ENCODE results near the gene HDAC6. TPM values are rescaled to one million over a fixed set of nuclear protein-coding genes. Genes with fewer than 3 reads are reported as not detected.
"Not testable (repeated sequence)": the region's sequence is repeated elsewhere in the genome, so short reads cannot be mapped to it uniquely, and the experiment has no call there.

Gene HDAC6
- total RNA-seq, 4 donors from 2014 or later, result 26.8 to 64.0 (median 47.7) TPM

- Histone ChIP-seq H3K27me3 (no peaks in the 10 kb centered on the region), H3K27ac (replicated peaks in 1 of 4) (no peak overlapping the region), H3K4me1 (no peaks in the 10 kb centered on the region), H3K4me3 (no peak overlapping the region), H3K36me3 (no peaks in the 10 kb centered on the region), H3K9me3 (no peaks in the 10 kb centered on the region)
- DNase-seq (ENCODE audit: extremely low spot score), result no peak
- 68% methylated on average over 1 of the region's 1 CpG for WGBS
- intact Hi-C loops (cut with DNase I), result no loop called here
- TF ChIP-seq EP300 (IDR thresholded peaks at IDR 0.05) (no peak), CTCF (IDR thresholded peaks at IDR 0.05) (no peak), POLR2AphosphoS5 (IDR thresholded peaks at IDR 0.05) (no peak), POLR2A (IDR thresholded peaks at IDR 0.05; ENCODE audit: low read depth) (no peak)
Measured at GRCh38 chrX:48848847-48849246, 47.0 kb downstream of the HDAC6 start.

- intact Hi-C loops (cut with DNase I), result no loop called here
- Histone ChIP-seq H3K4me1 (no peaks in the 10 kb centered on the region), H3K9me3 (no peaks in the 10 kb centered on the region), H3K27me3 (no peaks in the 10 kb centered on the region), H3K4me3 (no peak overlapping the region), H3K36me3 (no peaks in the 10 kb centered on the region), H3K27ac (replicated peaks in 1 of 4) (no peak overlapping the region)
- WGBS, result 87% methylated on average over 6 of the region's 7 CpGs
- no peak for DNase-seq (ENCODE audit: extremely low spot score)
- no peak for TF ChIP-seq POLR2AphosphoS5 (IDR thresholded peaks at IDR 0.05)
- TF ChIP-seq CTCF (IDR thresholded peaks at IDR 0.05), result no peak
- no peak for TF ChIP-seq EP300 (IDR thresholded peaks at IDR 0.05)
- no peak for TF ChIP-seq POLR2A (IDR thresholded peaks at IDR 0.05; ENCODE audit: low read depth)
Measured at GRCh38 chrX:48852857-48853256, 51.0 kb downstream of the HDAC6 start.

- intact Hi-C loops (cut with DNase I); DNase-seq (ENCODE audit: extremely low spot score): not testable (repeated sequence)
Measured at GRCh38 chrX:48853494-48853893, 51.6 kb downstream of the HDAC6 start.

GRCh38 chrX:48854121-48854804, 52.4 kb downstream of the HDAC6 start:
- DNase-seq (ENCODE audit: extremely low spot score); H3K36me3 ChIP-seq; H3K4me1 ChIP-seq; H3K27me3 ChIP-seq; H3K27ac ChIP-seq (replicated peaks in 1 of 4); H3K9me3 ChIP-seq; H3K4me3 ChIP-seq; intact Hi-C loops (cut with DNase I): not testable (repeated sequence)
- WGBS, result 79% methylated on average over 7 of the region's 12 CpGs

More at GRCh38 chrX:48853494-48853893, 51.6 kb downstream of the HDAC6 start:
- H3K27me3 ChIP-seq; H3K4me1 ChIP-seq; H3K9me3 ChIP-seq; H3K27ac ChIP-seq (replicated peaks in 1 of 4); H3K36me3 ChIP-seq; H3K4me3 ChIP-seq: not testable (repeated sequence)

- DNase-seq (ENCODE audit: extremely low spot score), result no peak
- H3K4me3 ChIP-seq, result no peak overlapping the region
- TF ChIP-seq CTCF (IDR thresholded peaks at IDR 0.05) (no peak), EP300 (IDR thresholded peaks at IDR 0.05) (no peak), POLR2AphosphoS5 (IDR thresholded peaks at IDR 0.05) (no peak), POLR2A (IDR thresholded peaks at IDR 0.05; ENCODE audit: low read depth) (no peak)
- intact Hi-C loops (cut with DNase I), result no loop called here
- no peaks in the 10 kb centered on the region for H3K36me3 ChIP-seq
- no peaks in the 10 kb centered on the region for H3K9me3 ChIP-seq
- 57% methylated on average over 5 of the region's 5 CpGs for WGBS
- H3K4me1 ChIP-seq, result no peaks in the 10 kb centered on the region
- H3K27ac ChIP-seq (replicated peaks in 1 of 4), result no peak overlapping the region
- no peaks in the 10 kb centered on the region for H3K27me3 ChIP-seq
Measured at GRCh38 chrX:48854898-48855297, 53.0 kb downstream of the HDAC6 start.

- Histone ChIP-seq H3K36me3 (no peaks in the 10 kb centered on the region), H3K27me3 (no peaks in the 10 kb centered on the region), H3K4me3 (no peak overlapping the region), H3K4me1 (no peaks in the 10 kb centered on the region), H3K27ac (replicated peaks in 1 of 4) (no peak overlapping the region), H3K9me3 (no peaks in the 10 kb centered on the region)
- intact Hi-C loops (cut with DNase I), result no loop called here
- DNase-seq (ENCODE audit: extremely low spot score), result no peak
- TF ChIP-seq POLR2AphosphoS5 (IDR thresholded peaks at IDR 0.05) (no peak), CTCF (IDR thresholded peaks at IDR 0.05) (no peak), POLR2A (IDR thresholded peaks at IDR 0.05; ENCODE audit: low read depth) (no peak), EP300 (IDR thresholded peaks at IDR 0.05) (no peak)
- 54% methylated on average over 4 of the region's 4 CpGs for WGBS
Measured at GRCh38 chrX:48864210-48864609, 62.3 kb downstream of the HDAC6 start.

GRCh38 chrX:48872017-48872416, 70.2 kb downstream of the HDAC6 start:
- DNase-seq (ENCODE audit: extremely low spot score); H3K4me3 ChIP-seq; H3K9me3 ChIP-seq; H3K36me3 ChIP-seq; H3K27me3 ChIP-seq; H3K4me1 ChIP-seq; H3K27ac ChIP-seq (replicated peaks in 1 of 4); intact Hi-C loops (cut with DNase I): not testable (repeated sequence)
- 59% methylated on average over 2 of the region's 2 CpGs for WGBS
